ENCODE results near the gene ARMC2. TPM values are rescaled to one million over a fixed set of nuclear protein-coding genes. Genes with fewer than 3 reads are reported as not detected.

Gene ARMC2
- total and polyA plus RNA-seq, 2 experiments from 2014 or later, result 2.7 to 4.4 TPM

DNA sequence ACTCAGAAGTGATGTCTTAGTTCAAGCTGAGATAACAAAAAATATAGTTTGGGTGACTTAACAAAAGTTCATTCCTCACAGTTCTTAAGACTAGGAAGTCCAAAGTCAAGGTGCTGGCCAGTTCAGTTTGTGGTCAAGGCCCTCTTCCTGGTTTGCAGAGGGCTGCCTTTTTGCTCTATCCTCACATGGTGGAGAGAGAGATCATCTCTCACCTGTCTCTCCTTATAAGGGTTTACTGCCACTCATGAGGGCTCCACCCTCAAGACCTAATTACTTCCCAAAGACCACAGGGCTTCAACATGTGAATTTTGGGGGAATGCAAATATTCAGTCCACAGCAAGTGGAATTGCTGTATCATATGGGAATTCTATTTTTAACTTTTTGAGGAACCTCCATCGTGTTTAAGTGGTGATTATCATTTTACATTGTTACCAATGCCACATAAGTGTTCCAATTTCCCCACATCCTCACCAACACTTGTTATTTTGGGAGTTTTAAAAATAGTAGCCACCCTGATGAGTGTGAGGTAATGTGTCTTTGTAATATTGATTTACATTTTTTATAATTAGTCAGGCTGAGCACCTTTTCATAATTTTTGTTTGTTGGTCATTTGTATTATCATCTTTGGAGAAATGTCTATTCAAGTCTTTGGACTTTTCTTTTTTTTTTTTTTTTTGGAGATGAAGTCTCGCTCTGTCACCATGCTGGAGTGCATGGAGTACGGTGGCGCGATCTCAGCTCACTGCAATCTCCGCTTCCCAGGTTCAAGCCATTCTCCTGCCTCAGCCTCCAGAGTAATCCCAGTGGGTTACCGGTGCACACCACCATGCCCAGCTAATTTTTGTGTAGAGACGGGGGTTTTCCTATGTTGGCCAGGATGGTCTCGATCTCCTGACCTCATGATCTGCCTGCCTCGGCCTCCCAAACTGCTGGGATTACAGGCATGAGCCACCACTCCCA lies 134.2 kb downstream of the ARMC2 start:
- H3K36me3 ChIP-seq (ENCODE audit: insufficient read depth), result 0 out of 2 replicates have a peak, but pooled peaks cover 4% of the 10 kb centered on the region
- H3K27me3 ChIP-seq (ENCODE audit: insufficient read depth), result no peaks in the 10 kb centered on the region
- H3F3A ChIP-seq (replicated peaks; ENCODE audit: low read depth), result no peaks in the 10 kb centered on the region
- no peak for DNase-seq (ENCODE audit: low spot score)
- H3K4me3 ChIP-seq, result no peak overlapping the region
- no peaks in the 10 kb centered on the region for H3K4me1 ChIP-seq (ENCODE audit: insufficient read depth)
- no peak for ATAC-seq
- no peaks in the 10 kb centered on the region for H4K20me1 ChIP-seq (replicated peaks; ENCODE audit: insufficient read depth)
- Mint-ChIP-seq H3K27ac (no peak overlapping the region), H3K4me3 (no peak overlapping the region), H3K4me1 (no peaks in the 10 kb centered on the region), H3K9me3 (peaks cover 6% of the 10 kb centered on the region; the same call in 2 of the 3 replicates), H3K27me3 (ENCODE audit: insufficient read depth, low read depth, poor library complexity) (no peaks in the 10 kb centered on the region), H3K36me3 (ENCODE audit: low read depth) (no peaks in the 10 kb centered on the region; the same call in 2 of the 3 replicates)
- no peak overlapping the region for H2AFZ ChIP-seq
- H3K79me2 ChIP-seq (replicated peaks; ENCODE audit: insufficient read depth), result no peaks in the 10 kb centered on the region
- no peak overlapping the region for H3K27ac ChIP-seq (ENCODE audit: low read depth)
- peaks cover 13% of the 10 kb centered on the region; the same call in 1 of the 2 replicates for H3K9me2 ChIP-seq (ENCODE audit: insufficient read depth)
- TF ChIP-seq JUNB (IDR thresholded peaks at IDR 0.05; ENCODE audit: unreplicated experiment) (no peak), ZNF114 (CRISPR knock-in tag; IDR thresholded peaks at IDR 0.05) (no peak), CREB1 (CRISPR knock-in tag; IDR thresholded peaks at IDR 0.05; ENCODE audit: low read depth) (no peak), POLR2AphosphoS5 (IDR thresholded peaks at IDR 0.05; ENCODE audit: low read depth) (no peak), EZH2 (IDR thresholded peaks at IDR 0.05; ENCODE audit: low read depth, unreplicated experiment) (no peak), NANOG (IDR thresholded peaks at IDR 0.05; ENCODE audit: borderline replicate concordance) (no peak), ZNF331 (CRISPR knock-in tag; IDR thresholded peaks at IDR 0.05; ENCODE audit: low read depth) (no peak)
- TF ChIP-seq, protein P1, sequence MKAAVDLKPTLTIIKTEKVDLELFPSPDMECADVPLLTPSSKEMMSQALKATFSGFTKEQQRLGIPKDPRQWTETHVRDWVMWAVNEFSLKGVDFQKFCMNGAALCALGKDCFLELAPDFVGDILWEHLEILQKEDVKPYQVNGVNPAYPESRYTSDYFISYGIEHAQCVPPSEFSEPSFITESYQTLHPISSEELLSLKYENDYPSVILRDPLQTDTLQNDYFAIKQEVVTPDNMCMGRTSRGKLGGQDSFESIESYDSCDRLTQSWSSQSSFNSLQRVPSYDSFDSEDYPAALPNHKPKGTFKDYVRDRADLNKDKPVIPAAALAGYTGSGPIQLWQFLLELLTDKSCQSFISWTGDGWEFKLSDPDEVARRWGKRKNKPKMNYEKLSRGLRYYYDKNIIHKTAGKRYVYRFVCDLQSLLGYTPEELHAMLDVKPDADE (IDR thresholded peaks at IDR 0.05), result no peak
- TF ChIP-seq, protein P2, sequence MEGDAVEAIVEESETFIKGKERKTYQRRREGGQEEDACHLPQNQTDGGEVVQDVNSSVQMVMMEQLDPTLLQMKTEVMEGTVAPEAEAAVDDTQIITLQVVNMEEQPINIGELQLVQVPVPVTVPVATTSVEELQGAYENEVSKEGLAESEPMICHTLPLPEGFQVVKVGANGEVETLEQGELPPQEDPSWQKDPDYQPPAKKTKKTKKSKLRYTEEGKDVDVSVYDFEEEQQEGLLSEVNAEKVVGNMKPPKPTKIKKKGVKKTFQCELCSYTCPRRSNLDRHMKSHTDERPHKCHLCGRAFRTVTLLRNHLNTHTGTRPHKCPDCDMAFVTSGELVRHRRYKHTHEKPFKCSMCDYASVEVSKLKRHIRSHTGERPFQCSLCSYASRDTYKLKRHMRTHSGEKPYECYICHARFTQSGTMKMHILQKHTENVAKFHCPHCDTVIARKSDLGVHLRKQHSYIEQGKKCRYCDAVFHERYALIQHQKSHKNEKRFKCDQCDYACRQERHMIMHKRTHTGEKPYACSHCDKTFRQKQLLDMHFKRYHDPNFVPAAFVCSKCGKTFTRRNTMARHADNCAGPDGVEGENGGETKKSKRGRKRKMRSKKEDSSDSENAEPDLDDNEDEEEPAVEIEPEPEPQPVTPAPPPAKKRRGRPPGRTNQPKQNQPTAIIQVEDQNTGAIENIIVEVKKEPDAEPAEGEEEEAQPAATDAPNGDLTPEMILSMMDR (conservative IDR thresholded peaks at IDR 0.05; ENCODE audit: low read depth in 2 of 2), result no peak
- H3K4me2 ChIP-seq, result no peak overlapping the region

DNA sequence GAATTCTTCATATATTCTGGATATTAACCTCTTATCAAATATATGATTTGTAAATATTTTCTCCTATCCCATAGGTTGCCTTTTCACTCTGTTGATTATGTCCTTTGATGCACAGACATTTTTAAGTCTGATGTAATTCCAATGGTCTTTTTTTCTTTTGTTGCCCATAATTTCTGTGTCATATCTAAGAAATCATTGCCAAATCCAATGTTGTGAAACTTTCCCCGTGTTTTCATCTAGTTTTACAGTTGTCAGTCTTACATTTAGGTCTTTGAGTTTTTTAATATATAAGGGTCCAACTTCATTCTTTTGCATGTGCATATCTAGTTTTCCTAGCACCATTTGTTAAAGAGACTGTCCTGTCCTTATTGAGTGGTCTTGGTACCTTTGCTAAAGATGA lies 134.9 kb downstream of the ARMC2 start:
- Histone ChIP-seq H3K4me2 (no peak overlapping the region), H3K79me2 (replicated peaks; ENCODE audit: insufficient read depth) (no peaks in the 10 kb centered on the region), H3F3A (replicated peaks; ENCODE audit: low read depth) (no peaks in the 10 kb centered on the region), H3K27ac (ENCODE audit: low read depth) (no peak overlapping the region), H2AFZ (no peak overlapping the region), H3K27me3 (ENCODE audit: insufficient read depth) (no peaks in the 10 kb centered on the region), H3K4me3 (no peak overlapping the region), H3K4me1 (ENCODE audit: insufficient read depth) (no peaks in the 10 kb centered on the region), H4K20me1 (replicated peaks; ENCODE audit: insufficient read depth) (no peaks in the 10 kb centered on the region), H3K36me3 (ENCODE audit: insufficient read depth) (0 out of 2 replicates have a peak, but pooled peaks cover 4% of the 10 kb centered on the region), H3K9me2 (ENCODE audit: insufficient read depth) (peaks cover 13% of the 10 kb centered on the region; the same call in 1 of the 2 replicates)
- Mint-ChIP-seq H3K27me3 (ENCODE audit: insufficient read depth, low read depth, poor library complexity) (no peaks in the 10 kb centered on the region), H3K4me3 (no peak overlapping the region), H3K4me1 (no peaks in the 10 kb centered on the region), H3K27ac (no peak overlapping the region), H3K9me3 (peaks cover 6% of the 10 kb centered on the region; the same call in 2 of the 3 replicates), H3K36me3 (ENCODE audit: low read depth) (peaks cover 3% of the 10 kb centered on the region; the same call in 1 of the 3 replicates)
- ATAC-seq (no peak), DNase-seq (ENCODE audit: low spot score) (no peak)
- no peak for TF ChIP-seq ZNF331 (CRISPR knock-in tag; IDR thresholded peaks at IDR 0.05; ENCODE audit: low read depth)
- no peak for TF ChIP-seq POLR2AphosphoS5 (IDR thresholded peaks at IDR 0.05; ENCODE audit: low read depth)
- TF ChIP-seq JUNB (IDR thresholded peaks at IDR 0.05; ENCODE audit: unreplicated experiment), result no peak
- TF ChIP-seq EZH2 (IDR thresholded peaks at IDR 0.05; ENCODE audit: low read depth, unreplicated experiment), result no peak
- no peak for TF ChIP-seq ZNF114 (CRISPR knock-in tag; IDR thresholded peaks at IDR 0.05)
- TF ChIP-seq EZH2phosphoT487 (IDR thresholded peaks at IDR 0.05; ENCODE audit: unreplicated experiment), result no peak
- TF ChIP-seq, protein P1 (IDR thresholded peaks at IDR 0.05), result no peak
- TF ChIP-seq CREB1 (CRISPR knock-in tag; IDR thresholded peaks at IDR 0.05; ENCODE audit: low read depth), result no peak

Measured in GM23338 (cell line).